GM23338 (cell line): ENCODE results near the gene ADPRH. TPM values are rescaled to one million over a fixed set of nuclear protein-coding genes. Genes with fewer than 3 reads are reported as not detected.

ENCODE experiments used
- ATAC-seq: fragments of 200-7000 bp; cut with Tn5 transposase; 3 replicates; pipeline ENCODE4 v1.9.1; 2020
- DNase-seq: peaks from one replicate; pipeline ENCODE4 v3.0.0-alpha.2; 2015; ENCODE audit warnings: low spot score
- H2AFZ ChIP-seq: fragments of 200-600 bp; sonication (generic); 2 replicates; pipeline ENCODE4 v1.8.0; 2016; ENCODE audit warnings: antibody characterized with exemption, mild to moderate bottlenecking, moderate library complexity
- H3F3A ChIP-seq: fragments of 200-600 bp; sonication (generic); replicated peaks from 2 replicates; pipeline ENCODE4 v1.8.0; 2017; ENCODE audit warnings: antibody characterized with exemption, mixed run types, low read depth
- H3K27ac ChIP-seq: fragments of 200-600 bp; sonication (generic); 2 replicates; pipeline ENCODE4 v1.6.1; 2016; ENCODE audit warnings: low read depth
- H3K27me3 ChIP-seq: fragments of 200-600 bp; sonication (generic); 2 replicates; pipeline ENCODE4 v1.8.0; 2016; ENCODE audit warnings: mild to moderate bottlenecking, mixed run types, moderate library complexity; ENCODE audit not compliant: insufficient read depth
- H3K36me3 ChIP-seq: fragments of 200-600 bp; sonication (generic); 2 replicates; pipeline ENCODE4 v1.8.0; 2016; ENCODE audit warnings: mild to moderate bottlenecking; ENCODE audit not compliant: insufficient read depth
- H3K4me1 ChIP-seq: fragments of 200-600 bp; sonication (generic); 2 replicates; pipeline ENCODE4 v1.8.0; 2016; ENCODE audit warnings: mild to moderate bottlenecking, moderate library complexity; ENCODE audit not compliant: insufficient read depth
- H3K4me2 ChIP-seq: fragments of 200-600 bp; sonication (generic); 2 replicates; pipeline ENCODE4 v1.7.1; 2017; ENCODE audit warnings: mixed run types
- H3K4me3 ChIP-seq: fragments of 200-600 bp; sonication (generic); 2 replicates; pipeline ENCODE4 v1.6.1; 2016; ENCODE audit warnings: mixed run types
- H3K79me2 ChIP-seq: fragments of 200-600 bp; sonication (generic); replicated peaks from 2 replicates; pipeline ENCODE4 v1.8.0; 2017; ENCODE audit warnings: mild to moderate bottlenecking; ENCODE audit not compliant: insufficient read depth
- H3K9me2 ChIP-seq: fragments of 200-600 bp; sonication (generic); 2 replicates; pipeline ENCODE4 v1.8.0; 2017; ENCODE audit not compliant: insufficient read depth
- H4K20me1 ChIP-seq: fragments of 200-600 bp; sonication (generic); replicated peaks from 2 replicates; pipeline ENCODE4 v1.8.0; 2017; ENCODE audit warnings: mild to moderate bottlenecking; ENCODE audit not compliant: insufficient read depth
- H3K27ac Mint-ChIP-seq: 2 replicates; pipeline ENCODE4 v1.8.0; 2020; ENCODE audit warnings: inconsistent platforms, mild to moderate bottlenecking, moderate library complexity, mixed read lengths
- H3K27me3 Mint-ChIP-seq: 3 replicates; pipeline ENCODE4 v1.8.0; 2022; ENCODE audit warnings: low read depth, mild to moderate bottlenecking, moderate library complexity, mixed read lengths, inconsistent platforms; ENCODE audit not compliant: insufficient read depth, poor library complexity
- H3K36me3 Mint-ChIP-seq: 3 replicates; pipeline ENCODE4 v1.8.0; 2021; ENCODE audit warnings: low read depth, mild to moderate bottlenecking, inconsistent platforms, moderate library complexity, mixed read lengths
- H3K4me1 Mint-ChIP-seq: 3 replicates; pipeline ENCODE4 v1.8.0; 2020; ENCODE audit warnings: mild to moderate bottlenecking, inconsistent platforms, mixed read lengths
- H3K4me3 Mint-ChIP-seq: 3 replicates; pipeline ENCODE4 v1.8.0; 2021; ENCODE audit warnings: moderate library complexity, mild to moderate bottlenecking, inconsistent platforms, mixed read lengths
- H3K9me3 Mint-ChIP-seq: 3 replicates; pipeline ENCODE4 v1.8.0; 2020; ENCODE audit warnings: moderate library complexity, mild to moderate bottlenecking, inconsistent platforms, mixed read lengths
- CREB1 ChIP-seq: fragments of 250-450 bp; sonication (Bioruptor Pico); IDR thresholded peaks from 2 replicates; pipeline ENCODE4 v1.5.0; 2020; ENCODE audit warnings: low read depth, mild to moderate bottlenecking, moderate library complexity
- CTCF ChIP-seq, 2 experiments: fragments of 200-600 bp in 1 of 2; sonication (generic) in 1 of 2; conservative IDR thresholded peaks; 2 replicates each; pipeline versions ENCODE4 v1.5.1 to v1.6.1; 2016 to 2017; ENCODE audit warnings: antibody characterized with exemption in 2 of 2, low read depth in 2 of 2, mild to moderate bottlenecking in 2 of 2, moderate library complexity in 1 of 2
- ETS1 ChIP-seq: IDR thresholded peaks from 2 replicates; pipeline ENCODE4 v1.6.1; 2016; ENCODE audit warnings: antibody characterized with exemption
- EZH2 ChIP-seq: fragments of 200-600 bp; sonication (generic); IDR thresholded peaks from one replicate; pipeline ENCODE4 v1.8.0; 2017; ENCODE audit warnings: antibody characterized with exemption, mild to moderate bottlenecking, low read depth; ENCODE audit not compliant: unreplicated experiment
- EZH2phosphoT487 ChIP-seq: fragments of 200-600 bp; sonication (generic); IDR thresholded peaks from one replicate; pipeline ENCODE4 v1.8.1; 2018; ENCODE audit warnings: antibody characterized with exemption; ENCODE audit not compliant: unreplicated experiment
- NANOG ChIP-seq: IDR thresholded peaks from 2 replicates; pipeline ENCODE4 v1.6.1; 2016; ENCODE audit warnings: antibody characterized with exemption, borderline replicate concordance
- ZNF114 ChIP-seq: fragments of 250-450 bp; sonication (Bioruptor Pico); IDR thresholded peaks from 2 replicates; pipeline ENCODE4 v1.5.0; 2020; ENCODE audit warnings: mild to moderate bottlenecking, moderate library complexity
- ZNF462 ChIP-seq: fragments of 250-450 bp; sonication (Bioruptor Pico); IDR thresholded peaks from 2 replicates; pipeline ENCODE4 v1.5.0; 2020; ENCODE audit warnings: mild to moderate bottlenecking, moderate library complexity
- polyA plus RNA-seq: library from polyadenylated mRNA; unstranded; fragments of >200 nt; fragmentation: Nextera tagmentation; extraction: Ambion mirVana; gene quantifications from 2 replicates; pipeline ENCODE4 v1.2.1, GENCODE V29; 2016
- total RNA-seq: library from RNA; depleted of rRNA; stranded (reverse); fragments of >200 nt; shearing (Covaris generic); gene quantifications from 2 replicates; pipeline ENCODE4 v1.2.3, GENCODE V29; 2014

ADPRH gene
- total and polyA plus RNA-seq, 2 experiments from 2014 or later = 1.2 to 3.4 TPM

GRCh38 chr3:119632829-119633228 lies 53.5 kb downstream of the ADPRH start:
- Histone ChIP-seq H3K27me3 (no peaks in the 10 kb centered on the region), H3F3A (no peaks in the 10 kb centered on the region), H3K9me2 (no peaks in the 10 kb centered on the region), H3K4me1 (no peaks in the 10 kb centered on the region), H2AFZ (no peak overlapping the region), H3K4me3 (no peak overlapping the region), H3K27ac (no peak overlapping the region), H4K20me1 (no peaks in the 10 kb centered on the region), H3K36me3 (no peaks in the 10 kb centered on the region), H3K79me2 (no peaks in the 10 kb centered on the region), H3K4me2 (no peak overlapping the region)
- Mint-ChIP-seq H3K27me3 (no peaks in the 10 kb centered on the region), H3K36me3 (no peaks in the 10 kb centered on the region), H3K4me3 (no peak overlapping the region), H3K27ac (no peak overlapping the region), H3K9me3 (no peaks in the 10 kb centered on the region), H3K4me1 (peaks cover 3% of the 10 kb centered on the region; the same call in 1 of the 3 replicates)
- TF ChIP-seq ETS1 = no peak
- no peak for TF ChIP-seq CREB1
- TF ChIP-seq NANOG = no peak
- no peak for TF ChIP-seq EZH2
- TF ChIP-seq ZNF114 (CRISPR knock-in tag) = no peak
- no peak for TF ChIP-seq ZNF462 (CRISPR knock-in tag)
- no peak for TF ChIP-seq EZH2phosphoT487
- no peak for TF ChIP-seq CTCF (conservative IDR thresholded peaks at IDR 0.05; ENCODE audit: low read depth in 2 of 2)
- DNase-seq (no peak), ATAC-seq (no peak)
